ENCODE results near the gene NHLH1. TPM values are rescaled to one million over a fixed set of nuclear protein-coding genes. Genes with fewer than 3 reads are reported as not detected.

The NHLH1 gene
- total RNA-seq, 1 donor from 2014 or later, result 2.2 TPM

DNA sequence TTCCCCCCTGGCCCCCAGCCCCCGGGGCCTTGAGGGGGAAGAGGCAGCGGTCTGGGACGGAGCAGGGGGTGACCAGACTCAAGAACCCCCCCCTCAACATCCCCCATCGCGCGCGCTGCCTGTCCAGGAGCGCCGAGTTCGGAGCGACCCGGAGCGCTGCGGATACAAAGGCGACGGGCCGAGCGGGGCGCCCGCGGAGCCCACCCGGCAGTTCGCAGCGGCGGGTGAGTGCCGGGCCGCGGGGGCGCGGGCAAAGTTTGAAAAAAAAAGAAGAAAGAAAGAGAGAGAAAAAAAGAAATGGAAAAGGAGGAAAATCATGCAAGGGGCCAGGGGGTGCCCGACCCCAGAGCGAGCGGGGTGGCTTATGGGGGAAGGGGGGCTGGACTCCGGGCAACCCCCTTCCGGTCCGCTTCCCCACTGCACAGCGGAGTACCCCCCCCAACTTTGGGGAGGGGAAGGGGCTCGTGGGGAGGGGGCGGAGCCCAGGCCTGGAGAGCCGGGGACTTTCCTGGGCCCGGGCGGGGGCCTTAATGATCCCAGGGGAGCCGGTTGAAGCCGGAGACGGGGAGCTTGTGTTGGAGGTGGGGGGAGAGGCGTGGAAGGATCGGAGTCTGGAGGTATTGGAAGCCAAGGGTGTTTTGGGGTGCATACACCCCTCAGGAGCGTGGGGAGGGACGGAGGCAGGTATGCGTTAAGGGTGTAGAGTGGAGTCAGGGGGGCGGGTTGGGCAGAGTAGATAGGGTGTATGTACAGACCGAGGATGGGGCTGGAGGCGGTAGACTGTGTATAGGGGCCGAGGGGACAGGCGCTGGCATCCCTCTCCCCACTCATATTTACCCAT lies 34.0 kb downstream of the NHLH1 start:
- peak overlapping the region; percentile 58 for H3K27ac Mint-ChIP-seq
- peaks cover 54% of the 10 kb centered on the region for H3K4me1 Mint-ChIP-seq (ENCODE audit: unreplicated experiment)
- DNase-seq (ENCODE audit: extremely low spot score, unreplicated experiment), result no peak
- peaks cover 5% of the 10 kb centered on the region for H3K36me3 Mint-ChIP-seq
- peaks cover under 1% of the 10 kb centered on the region for H3K27me3 Mint-ChIP-seq
- peak overlapping the region; percentile 90 for H3K4me3 Mint-ChIP-seq
- TF ChIP-seq, protein P1, sequence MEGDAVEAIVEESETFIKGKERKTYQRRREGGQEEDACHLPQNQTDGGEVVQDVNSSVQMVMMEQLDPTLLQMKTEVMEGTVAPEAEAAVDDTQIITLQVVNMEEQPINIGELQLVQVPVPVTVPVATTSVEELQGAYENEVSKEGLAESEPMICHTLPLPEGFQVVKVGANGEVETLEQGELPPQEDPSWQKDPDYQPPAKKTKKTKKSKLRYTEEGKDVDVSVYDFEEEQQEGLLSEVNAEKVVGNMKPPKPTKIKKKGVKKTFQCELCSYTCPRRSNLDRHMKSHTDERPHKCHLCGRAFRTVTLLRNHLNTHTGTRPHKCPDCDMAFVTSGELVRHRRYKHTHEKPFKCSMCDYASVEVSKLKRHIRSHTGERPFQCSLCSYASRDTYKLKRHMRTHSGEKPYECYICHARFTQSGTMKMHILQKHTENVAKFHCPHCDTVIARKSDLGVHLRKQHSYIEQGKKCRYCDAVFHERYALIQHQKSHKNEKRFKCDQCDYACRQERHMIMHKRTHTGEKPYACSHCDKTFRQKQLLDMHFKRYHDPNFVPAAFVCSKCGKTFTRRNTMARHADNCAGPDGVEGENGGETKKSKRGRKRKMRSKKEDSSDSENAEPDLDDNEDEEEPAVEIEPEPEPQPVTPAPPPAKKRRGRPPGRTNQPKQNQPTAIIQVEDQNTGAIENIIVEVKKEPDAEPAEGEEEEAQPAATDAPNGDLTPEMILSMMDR (conservative IDR thresholded peaks at IDR 0.05), result no peak
- no peaks in the 10 kb centered on the region for H3K9me3 Mint-ChIP-seq

DNA sequence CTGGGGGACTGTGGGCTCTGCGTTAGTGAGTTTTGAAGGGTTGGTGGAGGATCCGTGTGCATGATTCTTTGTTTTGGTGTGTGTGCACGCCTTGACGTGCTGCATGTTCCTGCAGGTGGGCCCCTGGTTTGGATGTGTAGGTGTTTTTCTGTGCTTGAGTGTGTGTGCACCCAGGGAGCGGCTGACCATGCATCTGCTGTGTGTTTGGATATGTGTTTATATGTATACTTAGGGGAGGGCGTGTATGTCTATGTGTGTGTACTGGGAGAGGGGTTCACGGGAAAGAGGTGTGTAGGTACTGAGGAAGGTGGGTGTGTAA lies 34.6 kb downstream of the NHLH1 start:
- Mint-ChIP-seq H3K4me1 (ENCODE audit: unreplicated experiment) (peaks cover 59% of the 10 kb centered on the region), H3K27me3 (no peaks in the 10 kb centered on the region), H3K36me3 (peaks cover 5% of the 10 kb centered on the region), H3K27ac (peak overlapping the region; percentile 58), H3K9me3 (no peaks in the 10 kb centered on the region), H3K4me3 (peak overlapping the region; percentile 90)
- TF ChIP-seq, protein P1 (conservative IDR thresholded peaks at IDR 0.05), result no peak
- DNase-seq (ENCODE audit: extremely low spot score, unreplicated experiment), result no peak

DNA sequence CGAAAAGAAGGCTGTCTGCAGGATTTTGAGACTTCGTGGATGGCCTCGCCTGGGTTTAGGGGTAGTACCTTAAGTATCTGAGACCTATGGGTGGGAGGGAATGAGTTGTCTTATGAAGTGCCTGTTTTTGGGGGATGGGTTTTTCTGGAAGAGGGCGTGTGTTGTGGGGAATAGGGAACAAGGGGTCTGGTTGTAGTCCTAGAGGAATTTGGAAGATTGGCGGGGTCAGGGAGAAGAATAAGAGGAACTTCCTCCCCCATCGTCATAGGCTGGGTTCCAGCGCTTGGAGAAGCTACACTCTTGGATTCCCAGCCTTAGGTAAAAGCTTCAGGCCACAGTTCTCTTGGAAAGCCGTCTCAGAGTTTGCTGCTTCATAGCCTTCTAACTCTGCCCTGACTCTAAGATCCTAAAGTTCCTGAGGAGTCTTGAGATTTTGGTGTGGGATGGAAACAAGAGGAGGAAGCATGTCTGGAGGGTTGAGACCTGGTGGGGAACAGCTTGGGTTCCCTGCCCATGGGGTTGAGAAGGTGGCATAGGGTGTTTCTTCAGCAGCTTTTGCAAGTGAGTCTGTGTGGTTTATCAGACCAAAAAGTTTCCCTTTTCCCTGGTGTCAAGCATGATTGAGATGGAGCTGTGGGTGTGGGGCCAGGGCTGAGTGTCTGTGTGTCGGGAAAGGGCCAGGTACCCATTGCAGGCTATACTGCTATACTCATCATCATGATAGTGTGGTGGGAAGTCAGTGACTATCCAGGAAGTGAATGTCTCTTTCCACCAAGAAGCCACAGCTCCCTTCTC lies 35.3 kb downstream of the NHLH1 start:
- TF ChIP-seq, protein P1 (conservative IDR thresholded peaks at IDR 0.05), result no peak
- H3K36me3 Mint-ChIP-seq, result peaks cover 5% of the 10 kb centered on the region
- no peak for DNase-seq (ENCODE audit: extremely low spot score, unreplicated experiment)
- H3K27ac Mint-ChIP-seq, result peak overlapping the region; percentile 58
- H3K9me3 Mint-ChIP-seq, result no peaks in the 10 kb centered on the region
- H3K4me3 Mint-ChIP-seq, result peak overlapping the region; percentile 90
- H3K4me1 Mint-ChIP-seq (ENCODE audit: unreplicated experiment), result peaks cover 66% of the 10 kb centered on the region
- H3K27me3 Mint-ChIP-seq, result no peaks in the 10 kb centered on the region

DNA sequence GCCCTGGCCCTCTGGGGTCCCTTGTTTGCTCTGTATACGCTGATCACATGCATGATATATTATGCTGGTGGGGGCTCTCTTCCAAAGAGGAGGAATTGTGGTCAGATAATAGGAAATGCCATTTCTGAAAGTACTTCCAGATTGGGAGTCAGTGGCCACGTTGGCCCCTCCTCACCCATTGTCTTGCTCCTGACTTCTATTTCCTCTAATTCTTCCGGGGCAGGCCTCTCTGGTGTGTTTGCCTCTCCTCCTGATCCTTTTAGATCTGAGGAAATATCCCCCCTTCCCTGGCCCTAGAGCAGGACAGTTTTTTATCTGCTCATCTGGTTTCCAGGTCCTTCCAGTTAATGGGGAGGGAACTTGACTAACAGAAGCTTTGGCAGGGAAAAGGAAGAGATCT lies 36.4 kb downstream of the NHLH1 start:
- no peak overlapping the region for H3K27ac Mint-ChIP-seq

GRCh38 chr1:160404094-160404493 lies 37.2 kb downstream of the NHLH1 start:
- H3K4me3 Mint-ChIP-seq, result peak overlapping the region; percentile 10
- H3K36me3 Mint-ChIP-seq, result peaks cover 5% of the 10 kb centered on the region
- H3K4me1 Mint-ChIP-seq (ENCODE audit: unreplicated experiment), result peaks cover 67% of the 10 kb centered on the region
- no peaks in the 10 kb centered on the region for H3K9me3 Mint-ChIP-seq
- no peak overlapping the region for H3K27ac Mint-ChIP-seq
- H3K27me3 Mint-ChIP-seq, result no peaks in the 10 kb centered on the region
- DNase-seq (ENCODE audit: extremely low spot score, unreplicated experiment), result no peak
- TF ChIP-seq, protein P1 (conservative IDR thresholded peaks at IDR 0.05), result no peak

More for the DNA sequence above, 36.4 kb downstream of the NHLH1 start:
- TF ChIP-seq, protein P1 (conservative IDR thresholded peaks at IDR 0.05), result no peak
- Mint-ChIP-seq H3K27me3 (no peaks in the 10 kb centered on the region), H3K9me3 (no peaks in the 10 kb centered on the region), H3K36me3 (peaks cover 5% of the 10 kb centered on the region), H3K4me3 (peak overlapping the region; percentile 90), H3K4me1 (ENCODE audit: unreplicated experiment) (peaks cover 66% of the 10 kb centered on the region)
- no peak for DNase-seq (ENCODE audit: extremely low spot score, unreplicated experiment)

All from type B pancreatic cell (in vitro differentiated cells).